ENCODE measurements around the gene CFAP46. TPM values are rescaled to one million over a fixed set of nuclear protein-coding genes. Genes with fewer than 3 reads are reported as not detected.
A peak's percentile ranks its signal among the peaks of the same experiment; 100 is the strongest.
"Not testable (repeated sequence)": the region's sequence is repeated elsewhere in the genome, so short reads cannot be mapped to it uniquely, and the experiment has no call there.

The CFAP46 gene
- total RNA-seq, 1 donor from 2014 or later = 0.85 TPM

DNA sequence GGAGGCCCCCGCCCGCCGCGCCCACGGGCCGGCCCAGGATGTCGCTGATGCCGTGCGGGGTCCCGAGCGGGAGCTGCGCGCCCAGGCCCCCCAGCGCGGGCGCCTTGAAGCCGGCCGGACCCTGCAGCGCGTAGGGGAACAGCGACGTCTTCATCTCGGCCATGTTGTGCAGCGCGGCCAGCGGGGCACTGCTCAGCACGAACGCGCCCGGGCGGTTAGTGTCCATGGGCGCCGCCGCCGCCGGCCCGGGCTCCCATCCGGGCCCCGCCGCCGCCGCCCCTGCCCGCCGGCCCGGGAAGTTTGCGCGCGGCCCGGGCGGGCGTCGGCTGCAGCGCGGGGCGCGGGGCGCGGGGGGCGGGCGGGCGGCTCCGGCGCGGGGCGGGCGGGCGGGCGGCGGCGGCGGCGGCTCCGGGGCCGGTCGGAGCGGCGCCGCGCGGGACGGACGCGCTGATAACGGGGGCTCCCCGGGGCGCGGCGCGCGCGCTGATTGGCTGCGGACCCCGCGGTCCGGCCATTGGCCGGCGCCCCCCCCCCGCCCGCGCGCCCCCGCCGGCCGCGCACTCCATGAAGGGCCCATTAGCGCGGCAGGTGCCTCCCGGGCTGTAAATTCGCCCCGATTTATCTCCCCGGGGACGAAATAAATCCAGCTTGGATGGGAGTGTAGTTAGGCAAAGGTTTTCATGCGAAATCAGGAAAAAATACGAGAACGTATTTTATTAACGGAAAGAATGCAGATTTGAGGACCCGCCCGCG, 156.5 kb downstream of the CFAP46 start, which contains the start of gene NKX6-2:
NKX6-2 (minus strand) TSS at position 425 of the 753 bp plus-strand sequence; CDS start at position 226, 199 bp downstream.
- DNase-seq = peak; percentile 35

DNA sequence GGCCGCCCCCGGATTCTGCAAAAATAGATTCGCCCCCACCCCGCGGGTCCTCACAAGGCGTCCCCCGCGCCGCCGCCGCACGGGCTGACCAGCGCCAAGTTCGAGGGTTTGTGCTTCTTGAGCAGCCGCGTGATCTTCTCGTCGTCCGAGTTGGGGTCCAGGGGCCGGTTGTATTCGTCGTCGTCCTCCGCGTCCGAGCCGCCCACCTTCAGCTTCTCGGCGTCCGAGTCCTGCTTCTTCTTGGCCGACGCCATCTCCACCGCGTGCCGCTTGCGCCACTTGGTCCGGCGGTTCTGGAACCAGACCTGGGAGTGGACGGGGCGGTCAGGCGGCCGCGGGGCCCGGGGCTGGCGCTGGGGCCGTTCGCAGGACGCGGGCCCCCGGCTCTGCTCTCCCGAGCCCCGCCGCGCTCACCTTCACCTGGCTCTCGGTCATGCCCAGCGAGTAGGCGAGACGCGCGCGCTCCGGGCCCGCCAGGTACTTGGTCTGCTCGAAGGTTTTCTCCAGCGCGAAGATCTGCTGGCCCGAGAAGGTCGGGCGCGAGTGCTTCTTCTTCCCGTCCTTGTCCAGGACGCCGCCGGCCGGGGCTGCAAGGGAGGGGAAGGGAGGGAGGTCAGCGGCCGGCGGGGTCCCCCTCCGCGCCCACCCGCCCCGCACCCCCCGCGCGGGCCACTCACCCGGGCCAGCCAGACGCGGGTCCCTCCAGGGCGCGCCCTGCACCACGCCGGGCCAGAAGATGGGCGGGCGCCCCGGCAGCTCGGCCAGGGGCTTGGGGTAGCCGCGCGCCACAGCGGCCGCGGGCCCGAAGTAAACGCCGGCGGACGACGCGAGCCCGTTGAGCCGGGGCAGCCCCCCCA, 157.3 kb downstream of the CFAP46 start:
- no peak for DNase-seq

DNA sequence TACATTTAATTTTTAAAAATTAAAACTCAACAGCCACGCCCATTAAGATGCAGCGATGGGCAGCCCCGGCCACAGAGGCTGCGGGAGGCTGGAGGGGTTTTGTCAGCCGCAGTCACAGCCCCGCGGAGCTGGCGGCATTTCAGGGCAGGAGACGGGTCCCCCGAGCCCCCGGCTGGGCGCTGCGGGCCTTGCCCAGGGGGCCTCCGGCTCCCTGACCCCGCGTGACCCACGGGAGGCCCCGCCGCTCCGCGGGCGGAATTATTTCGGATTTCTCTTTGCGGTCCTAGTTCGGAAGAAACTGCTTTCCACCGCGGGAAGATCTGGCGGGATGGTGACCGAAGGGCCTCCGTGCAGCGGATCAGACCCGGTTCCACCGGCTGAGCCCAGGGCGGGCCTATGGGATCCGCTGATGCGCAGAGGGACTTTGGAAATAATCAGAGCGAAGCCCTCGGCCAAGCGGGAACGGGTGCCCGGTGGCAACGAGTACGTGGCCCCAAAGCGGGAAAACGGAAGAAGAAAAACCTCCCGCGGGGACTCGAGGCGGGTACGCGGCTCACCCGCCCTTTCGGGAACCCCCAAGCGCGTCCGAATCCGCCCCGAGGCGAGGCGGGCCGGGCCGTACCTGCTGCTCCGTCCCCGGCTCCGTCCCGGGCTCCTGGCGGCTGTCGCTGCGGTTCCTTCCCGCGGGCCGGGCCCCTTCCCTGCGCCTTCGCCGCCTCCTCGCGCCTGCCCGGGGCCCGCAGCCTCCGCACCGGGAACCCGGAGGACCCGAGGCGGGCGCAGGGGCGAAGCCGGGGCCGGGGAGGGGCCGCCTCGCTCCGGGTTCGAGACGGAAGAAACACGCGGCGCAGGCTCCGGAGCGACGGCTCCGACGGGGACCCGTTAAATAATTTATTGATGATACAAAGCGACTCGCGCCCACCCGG, 158.2 kb downstream of the CFAP46 start:
- no peak for DNase-seq

DNA sequence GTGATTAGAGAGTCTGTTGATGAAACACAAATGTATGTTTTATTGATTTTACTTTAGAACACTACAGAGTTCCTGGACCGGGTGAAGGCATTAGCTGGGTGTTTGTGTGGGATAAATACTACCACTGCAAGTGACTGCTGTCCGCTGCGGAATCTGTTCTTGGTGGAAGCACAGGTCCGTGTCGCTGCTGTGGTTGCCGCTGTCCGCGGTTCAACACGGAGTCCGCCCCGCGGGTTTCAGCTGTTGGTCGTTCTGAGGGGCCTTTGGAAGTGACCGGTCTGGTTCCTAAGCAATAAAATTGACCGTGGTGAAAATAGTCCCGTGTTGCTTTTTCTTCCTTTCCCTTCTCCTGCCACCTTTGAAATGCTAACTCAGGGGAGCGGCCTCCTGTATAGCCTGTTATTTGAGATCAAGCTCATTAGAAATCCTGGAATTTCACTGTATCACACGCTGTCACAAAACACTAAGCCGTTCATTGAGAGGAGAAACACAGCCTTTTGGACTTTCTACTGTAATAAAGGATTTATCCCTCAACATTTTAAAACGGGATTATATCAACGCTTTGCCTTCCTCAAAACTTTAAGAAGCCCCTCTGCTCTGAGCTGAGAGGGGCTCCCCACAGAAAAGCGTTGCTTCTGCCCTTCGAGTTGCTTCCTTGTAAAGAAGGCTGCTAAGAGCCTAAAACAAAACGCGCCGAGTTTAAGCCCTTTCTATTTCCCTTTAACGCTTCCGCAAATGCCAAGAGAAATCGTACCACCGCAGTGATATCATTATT, 159.0 kb downstream of the CFAP46 start:
- DNase-seq = no peak

DNA sequence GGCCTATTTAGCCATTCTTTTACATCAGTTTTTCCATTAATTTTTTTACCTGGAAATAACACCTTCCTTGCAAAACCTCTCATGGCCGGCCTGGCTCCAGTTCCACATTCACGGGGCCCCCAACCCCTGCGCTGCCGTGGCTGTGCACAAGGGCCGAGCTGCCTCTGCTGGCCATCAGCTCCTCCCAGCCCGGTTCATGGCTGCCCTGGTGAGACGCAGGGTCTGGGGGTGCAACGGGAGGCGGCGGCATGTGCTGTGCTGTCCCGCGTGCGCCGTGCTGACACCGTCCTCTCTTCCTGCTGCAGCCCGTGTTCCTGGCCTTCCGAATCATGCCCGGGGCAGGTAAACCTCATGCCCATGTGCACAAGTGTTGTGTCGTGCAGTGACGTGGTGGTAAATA, 160.8 kb downstream of the CFAP46 start:
- no peak for DNase-seq

DNA sequence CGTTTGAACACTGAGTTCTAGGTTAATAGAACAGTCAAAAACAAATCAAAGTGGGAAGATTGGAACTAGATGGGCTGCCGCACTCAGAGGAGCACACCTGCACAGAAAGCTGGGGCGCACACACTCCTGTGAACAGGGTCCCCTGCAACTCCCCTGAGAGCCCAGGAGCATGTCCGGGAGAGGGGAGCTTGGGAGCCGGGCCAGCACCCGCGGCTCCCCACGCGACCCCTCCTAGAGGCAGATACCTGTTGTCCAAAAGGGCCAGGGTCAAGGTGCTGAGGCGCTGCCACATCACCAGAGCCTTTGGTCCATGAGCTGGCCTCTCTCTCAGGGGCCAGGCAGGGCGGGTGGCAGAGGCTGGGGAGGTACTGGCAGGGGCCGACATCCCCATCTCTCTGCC, 162.0 kb downstream of the CFAP46 start:
- DNase-seq = no peak

DNA sequence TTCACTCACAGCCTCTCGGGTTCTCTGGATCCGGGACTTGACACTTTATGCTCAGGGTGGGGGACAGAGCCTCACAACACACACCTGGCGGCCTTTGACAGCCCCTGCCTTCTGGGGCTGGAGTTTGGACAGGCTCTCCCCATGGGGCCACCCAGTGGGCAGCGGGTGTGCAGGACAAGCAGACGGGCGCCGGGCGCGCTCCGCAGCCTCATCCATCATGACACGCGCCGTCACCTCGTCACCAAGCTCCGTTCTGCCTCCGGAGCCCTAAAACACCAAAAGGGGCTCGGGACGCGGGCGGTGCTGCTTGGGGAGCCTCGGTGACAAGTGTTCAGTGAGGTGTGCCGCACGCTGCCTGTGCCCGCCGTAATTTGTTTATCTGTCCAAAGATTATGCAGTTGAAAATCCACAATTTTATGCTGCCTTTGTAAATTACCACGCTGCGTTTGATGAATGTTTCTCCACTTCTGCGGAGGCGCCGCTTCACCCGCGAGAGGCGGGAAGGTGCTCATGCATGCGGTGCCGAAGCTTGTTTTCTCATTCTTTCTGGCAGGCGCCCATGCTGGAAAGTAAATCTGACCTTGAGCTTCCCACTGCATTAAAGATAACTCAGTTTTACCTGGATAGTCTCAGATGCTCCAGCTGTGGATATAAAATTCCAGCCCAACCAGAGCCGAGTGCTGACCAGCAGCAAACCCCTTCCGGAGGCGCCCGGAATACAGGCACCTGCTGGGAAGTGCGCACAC, 162.6 kb downstream of the CFAP46 start:
- DNase-seq = no peak

DNA sequence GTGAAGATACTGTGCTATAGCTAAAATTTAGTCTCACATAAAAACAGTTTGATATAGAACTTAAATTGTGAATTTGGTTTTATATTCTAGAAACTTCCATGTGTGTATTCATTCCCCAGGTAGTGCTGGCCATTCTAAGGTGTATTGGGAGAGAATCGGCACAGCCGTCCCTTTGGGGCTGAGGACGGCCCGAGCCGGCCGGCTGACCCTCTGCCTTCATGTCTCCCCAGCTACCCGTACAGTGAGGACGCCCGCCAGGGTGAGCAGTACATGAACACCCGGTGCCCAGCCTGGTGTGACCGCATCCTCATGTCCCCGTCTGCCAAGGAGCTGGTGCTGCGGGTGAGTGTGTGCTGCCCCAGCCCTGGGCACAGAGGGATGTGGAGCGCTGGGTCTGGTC, 164.9 kb downstream of the CFAP46 start:
- no peak for DNase-seq

DNA sequence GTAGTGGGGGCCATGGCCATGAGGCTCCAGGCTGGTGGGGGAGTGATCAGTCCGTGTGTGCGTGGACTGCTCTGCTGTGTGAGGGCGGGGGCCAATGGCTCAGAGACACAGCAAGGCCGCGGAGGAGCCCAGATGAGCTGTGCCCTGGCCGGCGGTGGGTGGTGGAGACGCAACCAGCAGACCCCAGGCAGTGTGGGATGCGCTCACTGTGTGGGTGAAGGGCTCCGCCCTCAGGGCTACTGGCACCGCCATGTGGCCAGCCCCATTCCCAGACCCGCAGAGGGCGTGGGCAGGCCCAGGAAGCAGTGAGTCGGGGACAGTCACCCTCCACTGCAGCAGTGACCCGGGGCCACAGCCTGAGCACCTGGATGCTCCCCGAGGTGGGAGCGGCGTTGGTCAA, 165.5 kb downstream of the CFAP46 start:
- no peak for DNase-seq

DNA sequence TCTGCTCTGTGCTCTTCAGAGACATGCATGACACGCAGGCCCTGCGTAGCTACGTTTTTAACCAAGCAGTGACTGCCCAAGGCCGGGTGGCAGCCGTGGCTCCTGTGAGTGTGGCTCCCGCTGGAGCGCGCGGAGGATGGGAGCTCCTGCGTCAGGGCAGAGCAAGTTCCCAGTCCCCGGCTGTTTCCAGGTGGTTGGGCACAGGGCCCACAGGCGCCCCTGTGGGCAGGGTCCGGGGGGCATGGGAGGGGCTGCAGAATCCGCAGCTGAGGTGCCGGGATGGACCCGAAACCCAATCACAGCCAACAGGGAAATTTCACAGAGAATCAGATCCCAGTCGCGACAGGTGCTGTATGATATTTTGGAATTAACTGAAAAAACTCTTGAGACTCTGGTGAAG, 166.2 kb downstream of the CFAP46 start:
- no peak for DNase-seq

DNA sequence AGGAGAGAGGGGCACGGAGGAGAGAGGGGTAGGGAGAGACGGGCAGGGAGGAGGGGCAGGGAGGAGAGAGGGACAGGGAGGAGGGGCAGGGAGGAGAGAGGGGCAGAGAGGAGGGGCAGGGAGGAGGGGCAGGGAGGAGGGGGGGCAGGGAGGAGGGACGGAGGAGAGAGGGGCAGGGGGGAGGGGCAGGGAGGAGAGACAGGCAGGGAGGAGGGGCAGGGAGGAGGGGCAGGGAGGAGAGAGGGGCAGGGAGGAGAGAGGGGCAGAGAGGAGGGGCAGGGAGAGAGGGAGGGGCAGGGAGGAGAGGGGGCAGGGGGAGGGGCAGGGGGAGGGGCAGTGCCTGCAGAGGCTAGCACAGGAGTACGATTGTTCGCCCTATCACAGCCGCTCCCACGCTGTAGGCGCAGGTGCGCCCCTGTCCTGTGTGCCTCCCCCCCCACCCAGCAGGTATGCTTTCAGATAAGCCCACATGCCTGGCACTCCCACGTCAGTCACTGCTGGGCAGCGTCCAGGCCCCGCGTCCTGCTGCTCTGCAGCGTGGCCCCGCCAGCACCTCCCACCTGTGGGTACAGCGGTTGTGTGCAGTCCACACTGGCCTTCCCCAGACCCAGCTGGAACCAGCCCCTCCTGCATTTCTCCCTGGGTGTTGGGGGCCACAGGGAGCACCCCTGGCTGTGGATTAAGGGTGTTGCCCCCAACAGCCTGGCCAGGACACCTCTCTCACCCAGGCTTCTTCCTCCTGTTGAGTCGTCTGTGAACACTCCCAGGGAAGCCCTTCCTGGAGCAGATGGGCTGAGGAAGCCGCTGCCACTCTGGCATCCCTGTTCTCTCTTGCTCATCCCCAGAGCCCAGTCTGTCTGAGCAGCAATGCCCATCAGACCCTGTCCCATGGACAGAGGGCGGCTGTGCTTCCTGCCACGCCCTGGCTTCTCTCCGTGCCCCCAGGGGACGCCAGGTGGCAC, 167.2 kb downstream of the CFAP46 start:
- no peak for DNase-seq

DNA sequence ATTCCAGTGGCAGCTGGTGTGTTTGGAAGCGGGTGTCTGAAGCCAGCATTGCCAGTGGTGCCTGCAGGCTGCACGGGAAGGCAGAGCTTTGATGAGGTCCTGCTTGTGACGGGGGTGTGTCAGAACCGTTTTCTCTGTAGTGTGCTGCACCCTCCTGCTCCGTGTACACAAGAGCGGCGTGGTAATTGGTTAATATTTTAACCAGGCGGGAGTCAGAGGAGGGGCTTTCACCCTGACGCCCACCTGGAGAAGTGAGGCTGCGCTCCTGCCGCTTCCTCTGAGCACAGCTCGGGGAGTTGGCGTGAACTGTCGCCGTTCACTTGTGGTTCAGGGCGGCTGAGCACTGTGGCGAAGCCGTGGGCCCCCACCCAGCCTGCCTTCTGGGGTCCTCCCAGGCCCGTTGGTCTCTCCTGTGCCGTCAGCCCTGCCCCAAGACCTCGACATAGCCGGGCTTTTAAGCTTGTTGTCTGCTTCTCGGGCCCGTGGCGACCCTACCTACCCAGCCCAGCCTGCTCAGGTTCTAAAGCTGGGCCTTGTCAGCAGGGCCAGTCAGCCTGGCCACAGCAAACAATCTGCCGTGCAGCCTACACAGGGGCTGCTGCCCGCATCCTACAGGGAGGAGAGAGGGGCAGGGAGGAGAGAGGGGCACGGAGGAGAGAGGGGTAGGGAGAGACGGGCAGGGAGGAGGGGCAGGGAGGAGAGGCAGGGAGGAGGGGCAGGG, 168.0 kb downstream of the CFAP46 start:
- no peak for DNase-seq

DNA sequence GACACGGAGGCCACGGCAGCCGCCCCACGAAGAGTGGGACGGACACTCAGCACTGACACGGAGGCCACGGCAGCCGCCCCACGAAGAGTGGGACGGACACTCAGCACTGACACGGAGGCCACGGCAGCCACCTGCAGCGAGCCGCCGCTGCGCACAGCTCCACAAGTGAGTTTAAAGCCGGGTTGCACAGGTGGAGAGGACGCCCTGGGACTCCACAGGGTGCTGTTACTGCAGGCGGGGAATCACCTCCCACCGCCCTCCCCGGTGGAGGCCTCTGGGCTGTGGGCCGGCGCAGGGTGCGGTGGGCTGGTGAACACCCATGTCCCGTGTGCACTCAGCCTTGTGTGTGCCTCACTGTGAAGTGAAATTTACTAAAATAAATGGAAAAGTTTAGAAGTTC, 169.6 kb downstream of the CFAP46 start:
- not testable (repeated sequence) for DNase-seq

DNA sequence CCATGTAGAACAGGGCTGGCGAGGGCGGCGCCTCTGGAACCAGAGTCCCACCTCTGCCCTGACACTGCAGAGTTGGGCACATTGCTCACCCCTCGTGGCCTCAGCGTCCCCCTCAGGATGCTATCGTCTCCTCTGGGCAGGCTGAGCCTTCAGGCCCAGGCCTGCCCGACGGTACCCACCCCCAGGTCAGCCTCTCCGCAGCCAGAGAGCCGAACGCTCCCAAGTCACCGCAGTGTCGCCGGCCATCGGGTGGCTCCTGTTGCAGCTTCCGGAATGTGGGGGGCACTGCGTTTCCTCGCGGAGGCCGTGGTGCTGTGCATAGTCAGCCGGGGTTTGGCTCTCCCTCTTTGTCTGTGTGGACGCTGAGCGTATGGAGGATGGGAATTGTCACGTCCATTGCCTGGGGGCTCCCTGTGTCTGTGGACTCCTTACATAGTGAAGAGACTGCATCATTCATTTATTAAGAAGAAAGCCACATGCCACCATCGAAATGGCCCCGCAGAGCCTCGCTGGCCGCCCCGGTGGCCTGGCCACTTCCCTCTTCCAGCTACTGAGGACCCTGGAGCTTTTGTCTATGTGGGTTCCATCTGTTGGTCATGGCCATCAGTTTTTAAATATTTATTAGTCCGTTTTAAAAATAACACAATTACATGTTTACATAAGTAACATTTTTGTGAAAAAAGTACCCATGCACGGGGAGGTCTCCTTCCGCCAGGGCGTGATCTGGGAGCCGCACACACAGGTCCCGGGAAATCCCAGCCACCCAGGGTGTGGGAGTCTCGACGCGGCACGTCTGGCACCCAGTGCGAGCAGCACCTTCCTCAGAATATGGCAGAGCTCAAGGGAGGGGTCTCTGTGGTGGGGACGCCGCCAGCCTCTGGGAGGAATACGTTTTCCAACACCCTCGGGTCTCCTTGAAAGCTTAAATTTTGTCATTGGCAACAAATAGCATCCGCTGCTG, 172.0 kb downstream of the CFAP46 start:
- DNase-seq = no peak

DNA sequence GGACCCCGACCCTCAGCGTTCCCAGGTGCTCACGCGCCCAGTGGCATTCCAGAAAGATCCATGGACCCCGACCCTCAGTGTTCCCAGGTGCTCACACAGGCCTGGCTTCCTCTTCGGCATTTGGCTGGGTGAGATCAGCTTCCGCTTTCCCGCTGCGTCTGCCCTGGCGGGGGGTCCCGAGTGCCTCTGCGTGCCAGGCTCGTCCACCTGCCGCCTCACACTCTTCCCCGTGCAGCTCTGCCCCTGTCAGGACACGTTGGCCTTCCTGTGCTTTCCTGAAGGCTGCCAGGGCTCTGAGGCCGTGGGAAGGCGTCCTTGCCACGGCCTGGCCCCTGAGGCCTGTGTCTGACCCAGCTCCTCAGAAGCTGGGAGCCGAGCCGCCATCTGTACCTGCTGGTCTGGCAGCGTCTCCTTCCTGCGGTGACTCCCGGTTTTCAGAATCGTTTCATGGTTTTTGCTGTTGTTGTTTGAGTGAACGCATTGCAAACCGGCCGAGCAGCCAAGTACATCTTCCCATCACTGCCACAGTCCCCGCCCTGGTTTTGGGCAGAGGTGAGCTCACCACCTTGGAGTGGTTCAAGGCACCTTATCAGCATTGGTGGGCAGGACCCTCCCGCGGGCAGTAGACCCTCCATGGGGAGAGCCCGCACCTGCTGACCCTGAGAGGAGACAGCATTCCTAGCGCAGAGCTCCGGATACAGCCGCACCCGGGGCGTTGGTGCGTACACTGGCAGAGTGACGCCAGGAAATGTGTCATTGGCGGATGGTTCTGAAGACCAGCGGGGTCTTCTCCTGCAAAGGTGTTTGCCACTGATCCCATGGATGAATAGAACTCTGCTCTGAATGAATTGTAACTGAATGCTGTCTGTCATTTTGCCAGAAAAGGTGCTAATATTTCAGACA, 173.8 kb downstream of the CFAP46 start:
- no peak for DNase-seq

DNA sequence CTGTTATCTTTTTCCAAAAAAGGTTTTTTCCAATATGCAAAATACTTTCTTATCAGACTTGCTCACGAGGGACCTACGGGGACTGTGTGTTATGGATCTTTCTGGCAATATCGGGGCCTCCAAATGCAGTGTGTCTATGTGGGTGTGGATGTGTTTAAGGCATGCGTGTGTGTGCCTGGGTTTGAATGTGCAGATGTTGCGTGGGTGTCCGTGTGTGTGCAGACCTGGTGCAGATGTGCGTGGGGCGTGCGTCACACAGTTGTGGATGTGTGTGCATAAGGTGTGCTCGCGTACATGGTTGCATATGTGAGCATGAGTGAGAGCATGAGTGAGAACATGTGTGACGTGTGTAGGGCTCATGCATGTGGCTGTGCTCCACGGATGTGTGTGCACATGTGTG, 176.1 kb downstream of the CFAP46 start:
- DNase-seq = no peak

DNA sequence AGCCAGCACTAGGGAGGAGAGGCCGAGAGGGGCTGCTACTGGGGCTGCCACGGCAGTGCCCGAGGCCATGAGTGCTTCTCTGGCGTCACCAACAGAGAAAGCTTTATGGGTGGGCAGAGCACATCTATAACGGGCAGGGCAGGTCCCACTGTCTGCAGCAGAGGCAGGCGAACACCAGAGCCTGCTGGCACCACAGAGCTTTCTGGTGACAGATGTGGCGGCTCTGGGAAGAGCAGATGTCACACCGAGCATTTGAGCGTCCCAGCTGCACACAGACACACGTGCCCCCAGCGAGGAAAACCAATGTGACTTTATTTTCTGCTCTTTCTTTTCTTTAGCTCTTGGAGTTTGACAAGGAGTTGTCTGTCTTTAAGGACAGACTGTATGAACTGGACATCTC, 176.9 kb downstream of the CFAP46 start:
- DNase-seq = no peak
